GM10266 (cell line): ENCODE results near the gene GEN1.

Experiments used
- DNase-seq: peaks from one replicate; pipeline ENCODE4 v3.0.0; 2012; ENCODE audit errors: extremely low spot score
- CTCF ChIP-seq: IDR thresholded peaks from 2 replicates; pipeline ENCODE4 v1.5.1; 2012; ENCODE audit warnings: mild to moderate bottlenecking, low read depth; ENCODE audit not compliant: control insufficient read depth, insufficient read depth; ENCODE audit errors: missing control alignments

GEN1 gene

GRCh38 chr2:17793803-17794354 lies 39.9 kb downstream of the GEN1 start:
- DNase-seq = no peak
- no peak for TF ChIP-seq CTCF

GRCh38 chr2:17795309-17795708 lies 41.4 kb downstream of the GEN1 start:
- TF ChIP-seq CTCF = no peak
- no peak for DNase-seq

- DNase-seq = no peak
- TF ChIP-seq CTCF = no peak
These were observed 44.4 kb downstream of the GEN1 start for GRCh38 chr2:17798338-17798737.

GRCh38 chr2:17799301-17800120 lies 45.6 kb downstream of the GEN1 start:
- TF ChIP-seq CTCF = no peak
- DNase-seq = no peak

- no peak for TF ChIP-seq CTCF
- DNase-seq = no peak
These were observed 46.3 kb downstream of the GEN1 start for GRCh38 chr2:17800219-17800618.

GRCh38 chr2:17800693-17801458 lies 46.9 kb downstream of the GEN1 start:
- DNase-seq = no peak
- no peak for TF ChIP-seq CTCF
